Adrenal gland (tissue), 5 donors: ENCODE results near the gene FCN3.

Experiments
- POLR2A ChIP-seq, 2 donors: fragments of 450-650 bp; IDR thresholded peaks; one replicate each; pipeline ENCODE4 v1.6.1; 2017; ENCODE audit warnings: antibody characterized with exemption in 2 of 2, mild to moderate bottlenecking in 2 of 2, moderate library complexity in 1 of 2
- TF ChIP-seq, protein P1 (sequence below), 6 experiments: fragments of 450-650 bp in 4 of 6; fragments of 200-600 bp in 2 of 6; sonication (generic) in 1 of 6; IDR thresholded peaks; 1 replicate in 5 of 6; 2 replicates in 1 of 6; pipeline versions ENCODE4 v1.5.1 to v1.8.0; 2016 to 2021; ENCODE audit warnings: antibody characterized with exemption in 6 of 6, mild to moderate bottlenecking in 2 of 6, moderate library complexity in 1 of 6
- donor health status: DM: no; HTN: no; CAD: no.

DNA sequence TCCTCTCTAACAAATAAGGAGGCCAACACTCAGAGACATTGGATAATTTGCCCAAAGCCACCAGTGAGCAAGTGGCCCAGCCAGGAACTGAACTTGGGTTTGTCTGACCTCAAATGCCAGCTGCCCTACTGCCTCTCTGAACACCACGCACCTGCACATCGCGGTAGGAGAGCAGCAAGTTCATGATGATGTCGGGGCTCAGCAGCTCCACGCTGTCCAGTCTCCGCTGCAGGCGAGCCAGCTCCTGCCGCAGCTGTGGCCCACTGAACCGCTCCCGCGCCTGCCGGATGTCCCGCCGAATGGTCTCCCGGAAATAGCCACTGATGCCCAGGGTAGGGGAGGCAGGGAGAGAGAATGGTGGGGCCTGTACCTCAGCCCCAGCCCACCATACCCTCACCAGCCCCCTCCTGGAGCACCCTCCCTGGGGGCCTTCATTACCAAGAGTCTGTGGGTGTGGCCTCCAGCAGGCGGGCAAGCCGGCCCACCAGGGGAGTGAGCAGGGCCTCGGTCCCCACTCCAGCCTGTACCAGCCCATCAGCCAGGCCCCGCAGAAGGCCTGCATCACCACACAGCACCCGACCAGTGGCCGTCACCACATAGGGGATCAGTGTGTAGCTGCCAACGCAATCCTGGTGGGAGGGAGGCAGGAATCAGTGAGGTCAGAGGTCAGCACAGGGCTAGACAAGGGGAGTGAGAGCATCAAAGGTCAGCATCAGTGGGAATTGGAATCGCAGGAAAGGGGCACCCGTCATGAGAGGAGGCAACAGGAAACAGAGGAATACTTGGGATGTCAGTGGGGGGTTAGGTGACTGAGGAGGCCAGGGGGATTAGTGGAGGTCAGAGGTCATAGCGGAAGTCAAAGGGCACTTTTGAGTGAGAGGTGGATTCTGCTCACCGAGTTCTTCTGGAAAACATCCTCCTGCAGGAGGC lies 10.6 kb downstream of the FCN3 start:
- TF ChIP-seq, protein P1, sequence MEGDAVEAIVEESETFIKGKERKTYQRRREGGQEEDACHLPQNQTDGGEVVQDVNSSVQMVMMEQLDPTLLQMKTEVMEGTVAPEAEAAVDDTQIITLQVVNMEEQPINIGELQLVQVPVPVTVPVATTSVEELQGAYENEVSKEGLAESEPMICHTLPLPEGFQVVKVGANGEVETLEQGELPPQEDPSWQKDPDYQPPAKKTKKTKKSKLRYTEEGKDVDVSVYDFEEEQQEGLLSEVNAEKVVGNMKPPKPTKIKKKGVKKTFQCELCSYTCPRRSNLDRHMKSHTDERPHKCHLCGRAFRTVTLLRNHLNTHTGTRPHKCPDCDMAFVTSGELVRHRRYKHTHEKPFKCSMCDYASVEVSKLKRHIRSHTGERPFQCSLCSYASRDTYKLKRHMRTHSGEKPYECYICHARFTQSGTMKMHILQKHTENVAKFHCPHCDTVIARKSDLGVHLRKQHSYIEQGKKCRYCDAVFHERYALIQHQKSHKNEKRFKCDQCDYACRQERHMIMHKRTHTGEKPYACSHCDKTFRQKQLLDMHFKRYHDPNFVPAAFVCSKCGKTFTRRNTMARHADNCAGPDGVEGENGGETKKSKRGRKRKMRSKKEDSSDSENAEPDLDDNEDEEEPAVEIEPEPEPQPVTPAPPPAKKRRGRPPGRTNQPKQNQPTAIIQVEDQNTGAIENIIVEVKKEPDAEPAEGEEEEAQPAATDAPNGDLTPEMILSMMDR (IDR thresholded peaks at IDR 0.05) = no peak
- no peak for TF ChIP-seq POLR2A (IDR thresholded peaks at IDR 0.05)
